Right hindlimb (tissue), 1 donor: Measurements from ENCODE around the gene FAM193A.
"Not testable (repeated sequence)": the region's sequence is repeated elsewhere in the genome, so short reads cannot be mapped to it uniquely, and the experiment has no call there.

Experiments
- DNase-seq: peaks from one replicate; pipeline ENCODE4 v3.0.0-alpha.2; 2018

Gene FAM193A

GRCh38 chr4:2733001-2733843 lies 196.8 kb downstream of the FAM193A start:
- no peak for DNase-seq

DNA sequence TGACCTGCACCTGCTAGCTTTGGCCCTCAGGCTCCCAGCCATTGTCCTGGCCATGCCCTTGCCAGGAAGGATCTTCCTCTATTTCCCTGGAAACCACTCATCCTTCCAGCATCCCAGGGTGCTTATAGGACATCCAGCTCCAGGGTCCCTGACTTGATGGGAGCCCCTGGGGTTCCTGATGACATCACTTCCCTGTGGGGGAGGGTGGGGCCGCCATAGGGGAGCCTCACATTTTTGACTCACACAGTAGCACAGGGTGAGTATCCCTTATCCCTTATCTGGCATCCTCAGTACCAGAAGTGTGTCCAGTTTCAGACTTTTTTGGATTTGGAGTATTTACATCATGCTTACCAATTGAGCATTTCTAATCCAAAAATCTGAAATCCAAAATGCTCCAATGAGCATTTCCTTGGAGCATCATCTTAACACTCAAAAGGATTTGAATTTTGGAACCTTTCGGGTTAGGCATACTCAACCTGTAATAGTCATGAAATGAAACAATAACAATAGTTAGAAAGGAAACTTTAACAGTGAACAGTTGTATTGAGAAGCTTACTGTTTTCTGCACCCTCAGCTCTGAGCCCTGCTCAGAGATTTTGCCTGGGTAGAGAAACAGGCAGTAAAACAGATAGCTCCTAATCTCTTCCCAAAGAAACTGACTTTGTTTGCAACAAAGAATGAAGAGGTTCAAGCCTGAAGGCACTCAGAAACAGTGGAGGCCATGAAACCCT lies 197.6 kb downstream of the FAM193A start:
- no peak for DNase-seq

- no peak for DNase-seq
Measured at GRCh38 chr4:2734612-2735011, 198.2 kb downstream of the FAM193A start.

DNA sequence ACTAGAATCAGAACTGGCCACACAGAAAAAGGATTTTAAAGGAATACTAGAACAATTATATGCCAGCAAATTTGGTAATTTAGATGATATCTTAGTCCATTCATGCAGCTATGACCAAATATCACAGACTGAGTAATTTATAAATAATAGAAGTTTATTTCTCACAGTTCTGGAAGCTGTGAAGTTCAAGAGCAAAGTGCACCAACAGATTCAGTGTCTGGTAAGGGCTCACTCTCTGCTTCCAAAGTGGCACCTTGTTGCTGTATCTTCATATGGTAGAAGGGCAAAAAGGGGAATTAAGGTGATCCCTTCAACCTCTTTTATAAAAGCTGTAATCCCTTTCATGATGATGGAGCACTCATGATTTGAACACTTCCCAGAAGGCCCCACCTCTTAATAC lies 199.4 kb downstream of the FAM193A start:
- DNase-seq: no peak

DNA sequence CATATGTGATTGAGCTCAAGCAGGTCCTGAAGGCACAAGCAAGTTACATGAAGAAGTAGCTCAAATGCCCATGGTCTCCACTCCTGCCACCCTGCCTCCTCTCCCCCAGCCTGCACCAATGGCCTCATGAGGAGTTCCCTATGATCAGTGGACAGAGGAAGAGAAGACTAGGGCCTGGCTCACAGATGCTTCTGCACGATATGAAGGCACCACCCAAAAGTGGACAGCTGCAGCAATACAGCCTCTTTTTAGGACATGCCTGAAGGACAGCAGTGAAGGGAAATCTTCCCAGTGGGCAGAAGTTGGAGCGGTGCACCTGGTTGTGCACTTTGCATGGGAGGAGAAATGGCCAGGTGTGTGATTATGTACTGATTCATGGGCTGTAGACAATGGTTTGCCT lies 201.8 kb downstream of the FAM193A start:
- DNase-seq: not testable (repeated sequence)

DNA sequence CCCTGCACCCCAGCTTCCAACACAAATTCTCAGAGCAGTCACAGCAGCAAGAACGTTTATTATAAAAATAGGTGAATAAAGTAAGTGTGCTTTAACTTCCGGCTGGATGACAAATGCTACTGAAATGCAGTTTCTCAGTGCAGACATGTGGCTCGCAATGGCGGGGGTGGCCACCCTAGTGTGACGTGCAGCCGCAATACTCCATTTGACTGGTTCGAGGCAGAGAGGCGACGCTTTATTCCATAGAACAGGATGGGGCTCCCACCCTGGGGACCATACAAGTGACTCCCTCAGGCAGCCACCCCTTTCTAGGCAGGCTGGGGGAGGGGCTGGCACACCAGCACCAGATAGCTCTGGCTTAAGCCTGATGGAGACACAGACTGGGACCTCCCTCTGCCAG lies 205.2 kb downstream of the FAM193A start:
- DNase-seq: no peak

DNA sequence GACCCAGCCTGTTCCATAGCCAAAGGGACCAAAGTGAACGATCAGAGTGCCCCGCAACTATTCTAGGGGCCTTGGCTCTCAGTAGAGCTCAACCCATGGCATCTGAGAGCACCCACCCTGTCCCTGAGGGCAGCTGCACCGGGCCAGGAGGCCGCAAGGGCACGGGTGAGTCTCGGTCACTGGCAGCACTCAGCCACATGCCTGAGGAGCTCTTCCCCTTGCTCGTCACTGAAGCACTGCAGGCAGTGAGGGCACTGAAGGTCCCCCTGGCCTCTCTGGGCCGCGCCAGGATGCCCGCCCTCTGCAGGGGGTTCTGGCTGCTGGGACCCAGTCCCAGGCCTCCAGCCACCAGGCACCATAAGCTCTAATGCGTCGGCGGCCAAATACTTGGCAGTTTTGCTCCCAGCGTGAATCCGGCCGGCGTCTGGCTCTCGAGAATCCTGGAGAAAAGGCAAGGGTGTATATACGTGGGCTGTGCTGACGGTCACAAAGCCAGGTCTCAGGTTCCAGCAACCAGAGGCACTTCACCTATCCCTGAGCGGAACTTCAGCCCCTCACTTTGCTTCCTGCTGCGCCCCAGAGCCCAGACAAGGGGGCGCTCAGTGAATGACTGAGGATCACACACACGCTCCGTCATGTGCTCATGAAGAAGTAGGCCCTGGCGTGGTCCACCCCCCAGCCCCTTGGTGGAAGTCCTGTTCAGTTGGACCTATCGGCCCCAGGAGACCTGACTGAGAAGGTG lies 205.8 kb downstream of the FAM193A start:
- DNase-seq: no peak

GRCh38 chr4:2742823-2743517 lies 206.5 kb downstream of the FAM193A start:
- no peak for DNase-seq

- DNase-seq: no peak
Measured at GRCh38 chr4:2743518-2744445, 207.3 kb downstream of the FAM193A start.

GRCh38 chr4:2744576-2745270 lies 208.3 kb downstream of the FAM193A start:
- DNase-seq: no peak

DNA sequence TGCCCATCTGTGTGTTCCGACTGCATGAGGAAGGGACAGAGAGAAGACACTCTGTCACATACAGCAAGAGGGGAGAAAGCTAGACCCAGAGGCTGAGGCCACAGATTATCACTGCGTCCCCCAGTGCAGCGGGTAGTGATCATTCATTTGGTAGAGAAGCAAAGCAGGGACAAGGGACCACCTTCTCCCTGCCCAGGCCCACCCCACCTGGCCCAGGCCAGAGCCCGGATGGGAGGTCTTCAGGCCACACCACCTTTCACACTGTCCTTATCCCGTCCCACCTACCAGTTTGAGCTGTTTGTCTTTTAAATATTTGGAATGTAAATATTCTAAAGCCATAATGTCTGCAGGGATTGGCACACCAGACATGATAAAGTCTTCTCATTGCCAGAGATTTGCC lies 209.1 kb downstream of the FAM193A start:
- DNase-seq: no peak

DNA sequence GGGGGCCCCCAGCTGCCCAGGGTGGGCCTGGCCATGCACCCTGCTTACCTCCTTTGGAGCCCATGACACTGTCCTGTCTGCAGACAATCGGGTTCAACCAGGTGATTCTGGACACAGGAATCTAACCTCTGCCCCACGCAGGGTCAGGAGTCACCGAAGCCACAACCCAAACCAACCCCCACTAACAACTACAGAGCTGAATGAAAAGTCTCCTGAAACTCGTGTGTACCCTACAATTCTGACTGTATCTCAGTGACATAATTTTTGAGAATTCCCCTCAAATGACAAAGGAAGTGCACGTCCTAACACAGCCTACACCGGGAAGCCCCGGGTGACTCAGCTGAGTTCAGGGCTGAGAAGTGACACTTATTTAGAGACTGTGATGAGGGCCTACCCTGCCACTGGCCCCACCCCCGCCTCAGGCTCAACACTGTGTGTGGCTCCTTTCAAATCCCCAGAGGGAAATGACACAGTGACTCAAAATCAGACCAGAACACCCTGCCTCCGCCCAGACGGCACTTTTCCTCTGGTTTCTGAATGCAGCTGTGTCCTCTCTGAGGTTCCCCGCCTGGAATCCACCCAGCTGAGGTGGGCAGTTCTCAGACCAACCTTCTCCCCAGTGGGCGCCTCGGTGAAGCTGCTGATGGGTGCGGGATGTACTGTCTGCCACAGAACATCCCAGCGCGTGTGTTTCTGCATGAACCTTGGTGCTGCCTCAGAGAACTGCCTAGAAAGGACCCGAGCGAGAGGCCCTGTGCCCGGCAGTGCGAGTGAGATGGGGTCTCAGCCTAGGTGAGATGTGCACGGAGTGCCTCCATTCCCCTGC lies 209.7 kb downstream of the FAM193A start:
- DNase-seq: no peak

DNA sequence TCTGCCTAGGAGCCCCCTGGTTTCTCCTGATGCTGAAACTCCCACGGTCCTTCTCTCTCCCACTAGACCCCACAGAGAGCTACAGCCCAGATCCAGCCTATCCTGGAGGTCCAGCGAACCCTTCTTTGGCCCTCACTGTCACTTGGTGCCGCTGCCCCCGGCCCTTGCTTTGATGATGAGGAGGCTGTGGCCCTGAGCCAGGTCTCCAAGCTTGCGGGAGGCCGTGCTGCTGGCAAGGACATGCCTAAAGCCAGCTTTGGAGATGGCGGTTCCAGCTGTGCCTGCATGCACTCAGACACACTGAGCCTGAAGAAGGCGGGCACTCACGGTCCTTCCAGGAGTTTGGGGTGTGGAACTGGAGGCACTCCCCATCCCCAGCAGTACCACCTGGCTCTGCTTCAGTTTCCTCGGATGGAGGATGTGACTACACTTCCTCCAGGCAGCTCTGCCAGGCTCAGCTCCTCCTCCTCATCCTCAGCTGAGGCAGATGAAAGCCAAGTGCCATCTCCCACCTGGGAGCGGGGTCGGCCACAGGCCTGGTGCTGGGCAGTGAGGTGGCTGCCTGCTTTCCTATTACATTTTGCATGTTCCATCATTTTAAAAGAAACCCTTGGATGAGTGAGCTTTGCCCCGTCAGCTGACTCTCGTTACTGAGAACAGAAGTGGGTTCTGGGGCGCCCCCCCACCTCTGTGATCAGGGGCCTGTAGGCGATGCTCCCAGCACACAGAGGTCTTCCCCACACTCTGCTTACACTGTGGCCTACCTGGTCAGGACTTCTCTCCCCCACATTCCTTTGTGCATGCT lies 210.6 kb downstream of the FAM193A start:
- DNase-seq: no peak

GRCh38 chr4:2750719-2751605 lies 214.5 kb downstream of the FAM193A start:
- no peak for DNase-seq

DNA sequence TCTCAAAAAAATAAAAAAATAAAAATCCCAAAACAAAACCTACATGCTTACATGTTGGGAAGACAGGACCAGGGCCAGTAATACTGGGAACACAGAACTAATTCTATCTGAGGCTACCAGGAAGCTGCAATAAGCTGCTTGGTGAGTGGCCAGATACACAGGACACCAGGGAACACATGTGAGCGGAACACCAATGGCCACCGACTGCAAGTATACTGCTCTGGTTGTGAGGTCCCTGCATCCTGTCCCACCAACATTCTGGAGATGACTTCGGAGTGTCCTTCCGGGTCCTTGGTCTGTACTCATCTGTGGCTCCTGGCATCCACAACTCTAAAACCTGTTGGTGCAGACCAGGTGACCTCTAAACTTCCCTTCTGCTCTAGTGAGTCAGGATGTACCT lies 217.0 kb downstream of the FAM193A start:
- no peak for DNase-seq

- DNase-seq: no peak
Measured at GRCh38 chr4:2754848-2755819, 218.7 kb downstream of the FAM193A start.
